ENCODE results near the gene APOA5.
"Not testable (repeated sequence)": the region's sequence is repeated elsewhere in the genome, so short reads cannot be mapped to it uniquely, and the experiment has no call there.

The APOA5 gene

GRCh38 chr11:116791813-116792143 lies at the start of gene APOA5:
TSS of gene APOA5 (minus strand) at chr11:116791879. CDS start at chr11:116791860, 19 bp downstream.
- no peak for DNase-seq

- DNase-seq = no peak
Observed at GRCh38 chr11:116840746-116841296, 49.1 kb upstream of the APOA5 start.

GRCh38 chr11:116840224-116840745 lies 48.6 kb upstream of the APOA5 start:
- DNase-seq = no peak

GRCh38 chr11:116838321-116839084 lies 46.8 kb upstream of the APOA5 start:
- DNase-seq = no peak

- no peak for DNase-seq
Observed at GRCh38 chr11:116837231-116838091, 45.8 kb upstream of the APOA5 start, which contains the start of gene APOA1. TSS of gene APOA1 (minus strand) at chr11:116837622. CDS start at chr11:116837387, 235 bp downstream.

GRCh38 chr11:116836632-116836991 lies 44.9 kb upstream of the APOA5 start:
- DNase-seq = no peak

GRCh38 chr11:116835791-116836631 lies 44.3 kb upstream of the APOA5 start:
- peak; percentile 70 for DNase-seq

- no peak for DNase-seq
Observed at GRCh38 chr11:116835042-116835772, 43.5 kb upstream of the APOA5 start.

- not testable (repeated sequence) for DNase-seq
Observed at GRCh38 chr11:116834535-116835041, 42.9 kb upstream of the APOA5 start.

GRCh38 chr11:116833816-116834534 lies 42.3 kb upstream of the APOA5 start:
- DNase-seq = no peak

GRCh38 chr11:116833491-116833815 lies 41.8 kb upstream of the APOA5 start:
- DNase-seq = no peak

- no peak for DNase-seq
Observed at GRCh38 chr11:116832350-116833290, 40.9 kb upstream of the APOA5 start.

GRCh38 chr11:116831790-116832349 lies 40.2 kb upstream of the APOA5 start:
- DNase-seq = no peak

- no peak for DNase-seq
Observed at GRCh38 chr11:116830184-116830912, 38.7 kb upstream of the APOA5 start.

- no peak for DNase-seq
Observed at GRCh38 chr11:116829525-116830183, 38.0 kb upstream of the APOA5 start, which contains the start of gene APOC3. TSS of gene APOC3 (plus strand) at chr11:116829907. CDS start at chr11:116830583, 676 bp downstream.

GRCh38 chr11:116828632-116829524 lies 37.2 kb upstream of the APOA5 start:
- no peak for DNase-seq

- no peak for DNase-seq
Observed at GRCh38 chr11:116827461-116827860, 35.8 kb upstream of the APOA5 start.

Data from NCI-H1436 treated with DMSO at 0.1 percent for 48 hours (cell line).